ENCODE results near the gene PEX26. TPM values are rescaled to one million over a fixed set of nuclear protein-coding genes. Genes with fewer than 3 reads are reported as not detected.

PEX26 gene
- total and polyA plus RNA-seq, 2 of the 13 experiments (the other 11 are each of a cell fraction or from before 2014, with no cell fraction given): 10.6 to 25.1 TPM

- TF ChIP-seq SETDB1 (CRISPR knock-in tag; IDR thresholded peaks at IDR 0.05; ENCODE audit: borderline replicate concordance): no peak
- no peak for TF ChIP-seq KDM5B (CRISPR knock-in tag; IDR thresholded peaks at IDR 0.05; ENCODE audit: borderline replicate concordance)
- no peak for TF ChIP-seq ELF3 (CRISPR knock-in tag; IDR thresholded peaks at IDR 0.05)
- TF ChIP-seq NCOA5 (CRISPR knock-in tag; IDR thresholded peaks at IDR 0.05): no peak
Measured at GRCh38 chr22:18119409-18120110, 41.8 kb downstream of the PEX26 start (continued).

GRCh38 chr22:18120857-18121256 lies 43.1 kb downstream of the PEX26 start:
- in situ Hi-C loops (cut with HindIII; ENCODE audit: extremely low pct_ligation_motif_present, low pct_unique_long_range_greater_than_20kb): no loop called here
- TF ChIP-seq ELF4 (CRISPR knock-in tag; IDR thresholded peaks at IDR 0.05; ENCODE audit: borderline replicate concordance) (no peak), SNAPC4 (CRISPR knock-in tag; IDR thresholded peaks at IDR 0.05) (no peak), ZNF691 (CRISPR knock-in tag; IDR thresholded peaks at IDR 0.05; ENCODE audit: borderline replicate concordance, low read depth) (no peak), POGZ (CRISPR knock-in tag; IDR thresholded peaks at IDR 0.05) (no peak), GATA4 (IDR thresholded peaks at IDR 0.05; ENCODE audit: borderline replicate concordance, low read depth) (no peak), PRPF4 (IDR thresholded peaks at IDR 0.05; ENCODE audit: low read depth, low read length, poor library complexity, severe bottlenecking) (no peak), CREM (IDR thresholded peaks at IDR 0.05) (no peak), CREM (CRISPR knock-in tag; IDR thresholded peaks at IDR 0.05) (no peak), ZNF484 (CRISPR knock-in tag; IDR thresholded peaks at IDR 0.05; ENCODE audit: borderline replicate concordance, low read depth) (no peak), MED8 (CRISPR knock-in tag; IDR thresholded peaks at IDR 0.05; ENCODE audit: insufficient replicate concordance) (no peak), CREBL2 (CRISPR knock-in tag; IDR thresholded peaks at IDR 0.05; ENCODE audit: borderline replicate concordance) (no peak), ZFX (CRISPR knock-in tag; IDR thresholded peaks at IDR 0.05; ENCODE audit: low read depth) (no peak), NFATC3 (CRISPR knock-in tag; IDR thresholded peaks at IDR 0.05) (no peak)

More at GRCh38 chr22:18120857-18121256, 43.1 kb downstream of the PEX26 start:
- ATAC-seq (no peak), FAIRE-seq (no peak), DNase-seq (ENCODE audit: low spot score) (no peak)
- Histone ChIP-seq H3K9ac (ENCODE audit: insufficient read depth, low read depth, low read length) (no peak overlapping the region), H3K4me1 (ENCODE audit: insufficient read depth, low read length) (peaks cover 7% of the 10 kb centered on the region), H3K4me3 (replicated peaks in 1 of 3; ENCODE audit: insufficient read depth in 1 of 3, low read depth in 2 of 3, low read length in 3 of 3) (no peak overlapping the region), H3K9me3 (ENCODE audit: low read length) (no peaks in the 10 kb centered on the region), H3K4me2 (ENCODE audit: low read depth, low read length) (no peak overlapping the region), H3K36me3 (replicated peaks in 1 of 2; ENCODE audit: control insufficient read depth in 1 of 2, insufficient read depth in 2 of 2, low read length in 2 of 2) (no peaks in the 10 kb centered on the region), H4K20me1 (ENCODE audit: insufficient read depth, low read length) (no peaks in the 10 kb centered on the region), H3K79me2 (ENCODE audit: insufficient read depth, low read length) (no peaks in the 10 kb centered on the region), H3K27ac (ENCODE audit: extremely low read length, insufficient read depth, low read length) (no peak overlapping the region), H2AFZ (ENCODE audit: low read length) (no peak overlapping the region), H3K27me3 (ENCODE audit: control insufficient read depth in 1 of 2, insufficient read depth in 2 of 2, low read length in 2 of 2) (peaks cover 0 to 2% of the 10 kb centered on the region in 2 experiments; a peak in 1 of 5 replicates)
- BruUV-seq (replicated peaks): no TSS peak
- intact Hi-C loops (cut with micrococcal nuclease; ENCODE audit: unreplicated experiment): no loop called here
- WGBS (ENCODE audit: low lambda C conversion rate): 72% methylated on average over 4 of the region's 4 CpGs
- ChIA-PET POLR2A (no interaction called here), CTCF (ENCODE audit: low intra/inter-chr PET ratio, low total read pairs) (no interaction called here)
